Smooth muscle cell (in vitro differentiated cells): ENCODE measurements around the gene FCAR. TPM values are rescaled to one million over a fixed set of nuclear protein-coding genes. Genes with fewer than 3 reads are reported as not detected.
A peak's percentile ranks its signal among the peaks of the same experiment; 100 is the strongest.
"Not testable (repeated sequence)": the region's sequence is repeated elsewhere in the genome, so short reads cannot be mapped to it uniquely, and the experiment has no call there.

Experiments
- DNase-seq: peaks from one replicate; lab custom pipeline; 2025; ENCODE audit not compliant: unreplicated experiment; lab: John Stamatoyannopoulos, UW
- H2AFZ ChIP-seq: fragments of 200-600 bp; sonication (generic); 2 replicates; pipeline ENCODE4 v1.6.0; 2016; ENCODE audit warnings: antibody characterized with exemption, low read depth, mild to moderate bottlenecking
- H3F3A ChIP-seq: fragments of 200-600 bp; sonication (generic); 2 replicates; pipeline ENCODE4 v1.6.0; 2017; ENCODE audit warnings: antibody characterized with exemption, low read depth
- H3K27ac ChIP-seq: fragments of 200-600 bp; sonication (generic); 2 replicates; pipeline ENCODE4 v1.5.1; 2016; ENCODE audit warnings: low read depth, mild to moderate bottlenecking
- H3K27me3 ChIP-seq: fragments of 200-600 bp; sonication (generic); 2 replicates; pipeline ENCODE4 v1.6.1; 2016; ENCODE audit warnings: low read depth, mild to moderate bottlenecking
- H3K36me3 ChIP-seq: fragments of 200-600 bp; sonication (generic); 2 replicates; pipeline ENCODE4 v1.5.1; 2016; ENCODE audit warnings: low read depth
- H3K4me1 ChIP-seq: fragments of 200-600 bp; sonication (generic); 2 replicates; pipeline ENCODE4 v1.5.1; 2016; ENCODE audit warnings: low read depth
- H3K4me2 ChIP-seq: fragments of 200-600 bp; sonication (generic); 2 replicates; pipeline ENCODE4 v1.6.0; 2016; ENCODE audit warnings: mild to moderate bottlenecking
- H3K4me3 ChIP-seq: fragments of 200-600 bp; sonication (generic); 2 replicates; pipeline ENCODE4 v1.5.1; 2016; ENCODE audit warnings: mild to moderate bottlenecking
- H3K79me2 ChIP-seq: fragments of 200-600 bp; sonication (generic); 2 replicates; pipeline ENCODE4 v1.6.0; 2016; ENCODE audit warnings: low read depth, mild to moderate bottlenecking
- H3K9ac ChIP-seq: fragments of 200-600 bp; sonication (generic); 2 replicates; pipeline ENCODE4 v1.6.0; 2016; ENCODE audit warnings: low read depth
- H3K9me3 ChIP-seq: fragments of 200-600 bp; sonication (generic); replicated peaks from 2 replicates; pipeline ENCODE4 v1.5.1; 2016; ENCODE audit warnings: low read depth
- H4K20me1 ChIP-seq: fragments of 200-600 bp; sonication (generic); 2 replicates; pipeline ENCODE4 v1.6.0; 2016; ENCODE audit warnings: low read depth
- CTCF ChIP-seq: fragments of 200-600 bp; sonication (generic); IDR thresholded peaks from 2 replicates; pipeline ENCODE4 v1.5.1; 2017; ENCODE audit warnings: borderline replicate concordance, mild to moderate bottlenecking, antibody characterized with exemption; ENCODE audit not compliant: insufficient read depth, poor library complexity, severe bottlenecking
- WGBS: methylation state at CpG from one replicate; pipeline ENCODE4 v1.1.7; 2016; ENCODE audit warnings: low lambda C conversion rate; 5-methylcytosine and 5-hydroxymethylcytosine counted together
- polyA plus RNA-seq: library from polyadenylated mRNA; unstranded; fragments of >200 nt; fragmentation: Nextera tagmentation; extraction: Ambion mirVana; gene quantifications from 2 replicates; pipeline ENCODE4 v1.2.1, GENCODE V29; 2016
- total RNA-seq: library from RNA; depleted of rRNA; stranded (reverse); fragments of >200 nt; gene quantifications from 2 replicates; pipeline ENCODE4 v1.2.3, GENCODE V29; 2014

FCAR gene
- total and polyA plus RNA-seq, 2 experiments from 2014 or later, result not detected

- TF ChIP-seq CTCF, result no peak
- 47% methylated on average over 22 of the region's 22 CpGs for WGBS
- H3K27me3 ChIP-seq, result no peaks in the 10 kb centered on the region
- peak within 1 kb of the TSS; percentile 49 for H3K4me2 ChIP-seq
- no peaks in the 10 kb centered on the region for H3K79me2 ChIP-seq
- peak within 1 kb of the TSS; percentile 64 for H3K27ac ChIP-seq
- H3K4me3 ChIP-seq, result no peak within 1 kb of the TSS
- H3K9ac ChIP-seq, result peak within 1 kb of the TSS; percentile 29
- H3K4me1 ChIP-seq, result no peaks in the 10 kb centered on the region
- H4K20me1 ChIP-seq, result no peaks in the 10 kb centered on the region
- no peaks in the 10 kb centered on the region for H3K36me3 ChIP-seq
- no peak for DNase-seq
- no peaks in the 10 kb centered on the region for H3K9me3 ChIP-seq
- H3F3A ChIP-seq, result peaks cover 5% of the 10 kb centered on the region
- H2AFZ ChIP-seq, result peak within 1 kb of the TSS; percentile 76
Observed at GRCh38 chr19:54905803-54906511, 31.9 kb downstream of the FCAR start, which contains the start of gene NCR1. NCR1 (plus strand) TSS chr19:54906148; CDS start chr19:54906188, 40 bp downstream.

- H2AFZ ChIP-seq, result peak overlapping the region; percentile 76
- H3K79me2 ChIP-seq, result no peaks in the 10 kb centered on the region
- no peaks in the 10 kb centered on the region for H3K4me1 ChIP-seq
- no peak overlapping the region for H3K9ac ChIP-seq
- no peaks in the 10 kb centered on the region for H4K20me1 ChIP-seq
- no peak for TF ChIP-seq CTCF
- H3F3A ChIP-seq, result peaks cover 5% of the 10 kb centered on the region
- 94% methylated on average over 7 of the region's 7 CpGs for WGBS
- no peaks in the 10 kb centered on the region for H3K9me3 ChIP-seq
- no peaks in the 10 kb centered on the region for H3K36me3 ChIP-seq
- no peak overlapping the region for H3K4me3 ChIP-seq
- DNase-seq, result no peak
- no peak overlapping the region for H3K4me2 ChIP-seq
- no peaks in the 10 kb centered on the region for H3K27me3 ChIP-seq
- H3K27ac ChIP-seq, result no peak overlapping the region
Observed at GRCh38 chr19:54906819-54907218, 32.8 kb downstream of the FCAR start.

- not testable (repeated sequence) for H3K9ac ChIP-seq, H3K79me2 ChIP-seq, DNase-seq, H2AFZ ChIP-seq, H3K4me1 ChIP-seq, H3K4me2 ChIP-seq, H3K4me3 ChIP-seq, H3K27ac ChIP-seq, H4K20me1 ChIP-seq, H3F3A ChIP-seq, H3K27me3 ChIP-seq, H3K9me3 ChIP-seq, H3K36me3 ChIP-seq
- 90% methylated on average over 5 of the region's 5 CpGs for WGBS
Observed at GRCh38 chr19:54907899-54908298, 33.9 kb downstream of the FCAR start.

- DNase-seq, result no peak
- H3K27ac ChIP-seq, result no peak overlapping the region
- no peaks in the 10 kb centered on the region for H3K9me3 ChIP-seq
- H3K9ac ChIP-seq, result no peak overlapping the region
- no peaks in the 10 kb centered on the region for H3K79me2 ChIP-seq
- H2AFZ ChIP-seq, result no peak overlapping the region
- H3F3A ChIP-seq, result no peaks in the 10 kb centered on the region
- no peaks in the 10 kb centered on the region for H3K27me3 ChIP-seq
- no peaks in the 10 kb centered on the region for H3K4me1 ChIP-seq
- H3K4me2 ChIP-seq, result no peak overlapping the region
- no peak overlapping the region for H3K4me3 ChIP-seq
- TF ChIP-seq CTCF, result no peak
- WGBS, result 91% methylated on average over 11 of the region's 11 CpGs
- H3K36me3 ChIP-seq, result no peaks in the 10 kb centered on the region
- H4K20me1 ChIP-seq, result no peaks in the 10 kb centered on the region
Observed at GRCh38 chr19:54916822-54917221, 42.8 kb downstream of the FCAR start.
